Ishikawa (cell line): Measurements from ENCODE around the gene DUS2.

Source experiments
- CEBPB ChIP-seq: IDR thresholded peaks from 2 replicates; pipeline ENCODE4 v1.6.1; 2012
- CREB1 ChIP-seq: IDR thresholded peaks from 2 replicates; pipeline ENCODE4 v1.6.1; 2012; ENCODE audit warnings: low read depth
- EGR1 ChIP-seq: IDR thresholded peaks from 2 replicates; pipeline ENCODE4 v1.6.1; 2012
- EP300 ChIP-seq: IDR thresholded peaks from 2 replicates; pipeline ENCODE4 v1.6.1; 2012; ENCODE audit warnings: borderline replicate concordance
- FOXM1 ChIP-seq: IDR thresholded peaks from 2 replicates; pipeline ENCODE4 v1.6.1; 2012; ENCODE audit warnings: low read depth, borderline replicate concordance
- MAX ChIP-seq: IDR thresholded peaks from 2 replicates; pipeline ENCODE4 v1.6.1; 2012
- NFIC ChIP-seq: IDR thresholded peaks from 2 replicates; pipeline ENCODE4 v1.6.1; 2012
- RAD21 ChIP-seq: IDR thresholded peaks from 2 replicates; pipeline ENCODE4 v1.6.1; 2012; ENCODE audit warnings: low read depth
- REST ChIP-seq: IDR thresholded peaks from 2 replicates; pipeline ENCODE4 v1.6.1; 2012; ENCODE audit warnings: low read depth, mild to moderate bottlenecking
- TAF1 ChIP-seq: IDR thresholded peaks from 2 replicates; pipeline ENCODE4 v1.6.1; 2012; ENCODE audit warnings: low read depth, mild to moderate bottlenecking
- TCF12 ChIP-seq: IDR thresholded peaks from 2 replicates; pipeline ENCODE4 v1.6.1; 2012; ENCODE audit warnings: low read depth
- TEAD4 ChIP-seq: IDR thresholded peaks from 2 replicates; pipeline ENCODE4 v1.6.1; 2012
- USF1 ChIP-seq: IDR thresholded peaks from 2 replicates; pipeline ENCODE4 v1.6.1; 2012
- YY1 ChIP-seq: IDR thresholded peaks from 2 replicates; pipeline ENCODE4 v1.6.1; 2012; ENCODE audit warnings: low read depth
- ZBTB7A ChIP-seq: IDR thresholded peaks from 2 replicates; pipeline ENCODE4 v1.6.1; 2012; ENCODE audit warnings: low read depth

DUS2 gene

GRCh38 chr16:68061396-68061795 is 38.3 kb downstream of the DUS2 start:
- TF ChIP-seq CEBPB (no peak), TAF1 (no peak)

- TF ChIP-seq YY1 (no peak), EGR1 (no peak), RAD21 (no peak), TEAD4 (no peak), USF1 (no peak), CEBPB (no peak), CREB1 (no peak), TCF12 (no peak), FOXM1 (no peak), EP300 (no peak), NFIC (no peak), REST (no peak), ZBTB7A (no peak), MAX (no peak), TAF1 (no peak)
Measured at GRCh38 chr16:68062910-68063393, 39.9 kb downstream of the DUS2 start.

GRCh38 chr16:68064791-68065365 is 41.8 kb downstream of the DUS2 start:
- TF ChIP-seq RAD21 (peak; percentile 72), USF1 (no peak)

- TF ChIP-seq TCF12 (no peak), EP300 (no peak), TEAD4 (no peak), ZBTB7A (no peak), CREB1 (no peak), TAF1 (no peak), MAX (no peak), REST (no peak), RAD21 (no peak), NFIC (no peak), FOXM1 (no peak)
Measured at GRCh38 chr16:68065716-68066305, 42.7 kb downstream of the DUS2 start.

- TF ChIP-seq TEAD4 = no peak
- TF ChIP-seq RAD21 = no peak
- TF ChIP-seq EP300 = no peak
- TF ChIP-seq CEBPB = no peak
- no peak for TF ChIP-seq NFIC
- no peak for TF ChIP-seq ZBTB7A
- no peak for TF ChIP-seq USF1
- no peak for TF ChIP-seq CREB1
- TF ChIP-seq EGR1 = no peak
- TF ChIP-seq YY1 = no peak
- TF ChIP-seq TAF1 = no peak
- no peak for TF ChIP-seq MAX
- TF ChIP-seq REST = no peak
- no peak for TF ChIP-seq TCF12
- TF ChIP-seq FOXM1 = no peak
Measured at GRCh38 chr16:68066763-68067162, 43.7 kb downstream of the DUS2 start.
